H1 (cell line): ENCODE results near the gene EXOC1L. TPM values are rescaled to one million over a fixed set of nuclear protein-coding genes. Genes with fewer than 3 reads are reported as not detected.

Source experiments
- CTCF ChIA-PET: fragments of 300-600 bp; sonication (Branson Sonifier 250); formaldehyde crosslinking; loops from one replicate; lab custom pipeline; 2021; ENCODE audit not compliant: partially characterized antibody; lab: Charles Lee
- POLR2A ChIA-PET: fragments of 300-600 bp; sonication (Branson Sonifier 250); formaldehyde crosslinking; loops from one replicate; lab custom pipeline; 2021; ENCODE audit warnings: inconsistent platforms; ENCODE audit not compliant: partially characterized antibody; lab: Charles Lee
- DNase-seq, 2 experiments: peaks; one replicate each; pipeline versions ENCODE4 v3.0.0 to v3.0.0-alpha.2; 2010 to 2022; ENCODE audit warnings: low spot score in 2 of 2, low read depth in 1 of 2, mixed read lengths in 1 of 2
- FAIRE-seq: peaks from 2 replicates; lab custom pipeline; 2011; peaks lifted over from hg19 to GRCh38; lab: Jason Lieb, UNC
- H2AFZ ChIP-seq: 2 replicates; pipeline ENCODE4 v1.8.1; 2012; ENCODE audit warnings: low read length, inconsistent platforms
- H2AK5ac ChIP-seq: 2 replicates; pipeline ENCODE4 v1.6.1; 2013; ENCODE audit warnings: low read depth, low read length
- H2BK120ac ChIP-seq: replicated peaks from 2 replicates; pipeline ENCODE3; 2013; ENCODE audit warnings: low read depth, low read length, inconsistent platforms
- H2BK12ac ChIP-seq: 2 replicates; pipeline ENCODE4 v1.6.1; 2013; ENCODE audit warnings: low read depth, low read length
- H2BK15ac ChIP-seq: 2 replicates; pipeline ENCODE4 v1.6.1; 2013; ENCODE audit warnings: low read length
- H2BK20ac ChIP-seq: 2 replicates; pipeline ENCODE4 v1.6.1; 2013; ENCODE audit warnings: low read length
- H2BK5ac ChIP-seq: 2 replicates; pipeline ENCODE4 v1.6.1; 2013; ENCODE audit warnings: low read depth, low read length
- H3K14ac ChIP-seq: 2 replicates; pipeline ENCODE4 v1.6.1; 2013; ENCODE audit warnings: inconsistent platforms; ENCODE audit not compliant: insufficient read length
- H3K18ac ChIP-seq: 2 replicates; pipeline ENCODE4 v1.6.1; 2013; ENCODE audit warnings: low read length; ENCODE audit errors: extremely low read depth
- H3K23ac ChIP-seq: 2 replicates; pipeline ENCODE4 v1.6.1; 2013; ENCODE audit warnings: inconsistent platforms; ENCODE audit not compliant: insufficient read length
- H3K23me2 ChIP-seq: 2 replicates; pipeline ENCODE4 v1.6.1; 2013; ENCODE audit warnings: low read depth, low read length
- H3K27ac ChIP-seq: 2 replicates; pipeline ENCODE4 v1.6.1; 2011; ENCODE audit warnings: low read depth, low read length, inconsistent platforms
- H3K27me3 ChIP-seq, 4 experiments: replicated peaks in 1 of 4; 1 replicate in 1 of 4; 2 replicates in 3 of 4; pipeline versions ENCODE4 v1.6.1 to v1.8.1; 2011 to 2013; ENCODE audit warnings: low read length in 3 of 4, mild to moderate bottlenecking in 3 of 4, inconsistent platforms in 2 of 4, mixed read lengths in 2 of 4, moderate library complexity in 1 of 4; ENCODE audit not compliant: control insufficient read depth in 3 of 4, insufficient read depth in 3 of 4; ENCODE audit errors: extremely low read depth in 1 of 4
- H3K36me3 ChIP-seq, 4 experiments: 2 replicates each; pipeline versions ENCODE4 v1.6.1 to v1.8.1; 2011 to 2013; ENCODE audit warnings: mild to moderate bottlenecking in 4 of 4, low read length in 3 of 4, moderate library complexity in 2 of 4, control low read depth in 1 of 4, inconsistent platforms in 1 of 4; ENCODE audit not compliant: insufficient read depth in 4 of 4, control insufficient read depth in 2 of 4
- H3K4ac ChIP-seq: replicated peaks from 2 replicates; pipeline ENCODE3; 2013; ENCODE audit warnings: low read length, low read depth, mixed read lengths, inconsistent platforms; ENCODE audit not compliant: insufficient read length
- H3K4me1 ChIP-seq, 4 experiments: replicated peaks in 1 of 4; 1 replicate in 1 of 4; 2 replicates in 3 of 4; pipeline versions ENCODE4 v1.6.1 to v1.8.1; 2011 to 2013; ENCODE audit warnings: low read length in 3 of 4, inconsistent platforms in 2 of 4, mixed read lengths in 1 of 4; ENCODE audit not compliant: insufficient read depth in 4 of 4, control insufficient read depth in 3 of 4
- H3K4me2 ChIP-seq, 2 experiments: 2 replicates each; pipeline versions ENCODE4 v1.6.1 to v1.8.1; 2011 to 2013; ENCODE audit warnings: low read depth in 2 of 2, low read length in 2 of 2, control low read depth in 1 of 2, inconsistent platforms in 1 of 2, mild to moderate bottlenecking in 1 of 2; ENCODE audit not compliant: insufficient read depth in 1 of 2
- H3K4me3 ChIP-seq, 4 experiments: fragments of 200-600, 300-600 bp in 1 of 4; sonication (generic), shearing (Covaris generic), sonication (Bioruptor Twin) in 1 of 4; 2 replicates each; pipeline versions ENCODE4 v1.5.1 to v1.8.1; 2011 to 2016; ENCODE audit warnings: low read length in 4 of 4, low read depth in 3 of 4, control low read depth in 2 of 4, inconsistent platforms in 2 of 4, mild to moderate bottlenecking in 2 of 4, mixed read lengths in 1 of 4, moderate library complexity in 1 of 4; ENCODE audit not compliant: insufficient read depth in 2 of 4; ENCODE audit errors: extremely low read depth in 1 of 4
- H3K56ac ChIP-seq: replicated peaks from 2 replicates; pipeline ENCODE3; 2013; ENCODE audit warnings: low read depth, mild to moderate bottlenecking, mixed read lengths, low read length, inconsistent platforms; ENCODE audit not compliant: insufficient read length
- H3K79me1 ChIP-seq: 2 replicates; pipeline ENCODE4 v1.6.1; 2013; ENCODE audit warnings: low read depth, low read length, control low read depth
- H3K79me2 ChIP-seq, 2 experiments: 2 replicates each; pipeline versions ENCODE4 v1.6.1 to v1.8.1; 2012 to 2013; ENCODE audit warnings: low read length in 2 of 2, mild to moderate bottlenecking in 2 of 2, inconsistent platforms in 1 of 2; ENCODE audit not compliant: insufficient read depth in 2 of 2, control insufficient read depth in 1 of 2
- H3K9ac ChIP-seq, 4 experiments: replicated peaks in 1 of 4; 1 replicate in 1 of 4; 2 replicates in 3 of 4; pipeline versions ENCODE4 v1.6.1 to v1.8.1; 2011 to 2013; ENCODE audit warnings: low read depth in 3 of 4, low read length in 3 of 4, control low read depth in 2 of 4, mild to moderate bottlenecking in 2 of 4, moderate library complexity in 2 of 4, inconsistent platforms in 1 of 4; ENCODE audit errors: extremely low read depth in 1 of 4
- H3K9me3 ChIP-seq, 2 experiments: 2 replicates each; pipeline versions ENCODE4 v1.6.1 to v1.8.1; 2012 to 2013; ENCODE audit warnings: mild to moderate bottlenecking in 2 of 2, moderate library complexity in 2 of 2, control low read depth in 1 of 2, inconsistent platforms in 1 of 2, low read depth in 1 of 2, low read length in 1 of 2, mixed read lengths in 1 of 2; ENCODE audit not compliant: insufficient read depth in 2 of 2
- H4K20me1 ChIP-seq, 2 experiments: replicated peaks in 1 of 2; 2 replicates each; pipeline versions ENCODE3 to v1.8.1; 2011 to 2013; ENCODE audit warnings: inconsistent platforms in 2 of 2, low read length in 2 of 2, mild to moderate bottlenecking in 1 of 2; ENCODE audit not compliant: insufficient read depth in 2 of 2, control insufficient read depth in 1 of 2
- H4K5ac ChIP-seq: 2 replicates; pipeline ENCODE4 v1.6.1; 2013; ENCODE audit warnings: low read length, low read depth, mixed read lengths, inconsistent platforms; ENCODE audit not compliant: insufficient read length
- H4K8ac ChIP-seq: 2 replicates; pipeline ENCODE4 v1.8.0; 2013; ENCODE audit warnings: mild to moderate bottlenecking, moderate library complexity, low read length, inconsistent platforms; ENCODE audit not compliant: insufficient read depth; ENCODE audit errors: extremely low read depth
- H4K91ac ChIP-seq: replicated peaks from 2 replicates; pipeline ENCODE3; 2013; ENCODE audit warnings: low read length, mixed read lengths, inconsistent platforms; ENCODE audit not compliant: insufficient read length
- GABPA ChIP-seq: IDR thresholded peaks from 2 replicates; pipeline ENCODE4 v1.6.1; 2011; ENCODE audit warnings: mild to moderate bottlenecking, low read length, moderate library complexity, borderline replicate concordance; ENCODE audit not compliant: insufficient read depth
- KDM4A ChIP-seq: IDR thresholded peaks from one replicate; pipeline ENCODE4 v1.7.1; 2012; ENCODE audit warnings: low read depth, mild to moderate bottlenecking, moderate library complexity, low read length, inconsistent platforms; ENCODE audit not compliant: severe bottlenecking
- WGBS, 2 experiments: shearing (Covaris generic) in 1 of 2; methylation state at CpG; one replicate each; pipeline versions ENCODE4 v1.1.6 to v1.1.7; 2013 to 2015; ENCODE audit warnings: low lambda C conversion rate in 2 of 2, mixed read lengths in 2 of 2, inconsistent platforms in 1 of 2, low coverage in 1 of 2, missing lambda C conversion rate in 1 of 2; ENCODE audit not compliant: insufficient replicate concordance in 2 of 2, insufficient coverage in 1 of 2, insufficient read length in 1 of 2; ENCODE audit errors: extremely low coverage in 1 of 2, missing lambda C conversion rate in 1 of 2; 5-methylcytosine and 5-hydroxymethylcytosine counted together
- polyA plus RNA-seq, 7 experiments: library from polyadenylated mRNA; depleted of rRNA in 3 of 7; stranded (reverse) in 5 of 7; unstranded in 2 of 7; fragments of >200 nt in 5 of 7; fragments of 200-250 nt in 2 of 7; gene quantifications; 1 replicate in 5 of 7; 2 replicates in 1 of 7; 4 replicates in 1 of 7; pipeline versions ENCODE4 v1.2.1 to v1.2.3, GENCODE V29; 2011 to 2013; ENCODE audit warnings: missing spikeins in 2 of 7, mixed read lengths in 2 of 7
- total RNA-seq: library from RNA; stranded (reverse); fragmentation: NEBNext Ultra II Directional; extraction: Animal tissue kit (Norgen Biotek cat#: 25700); gene quantifications from 2 replicates; pipeline ENCODE4 v1.2.1, GENCODE V29; 2021

The EXOC1L gene
- total and polyA plus RNA-seq, 2 of the 8 experiments (the other 6 are each of a cell fraction or from before 2014, with no cell fraction given) = 0.08 TPM; not detected in 1

DNA sequence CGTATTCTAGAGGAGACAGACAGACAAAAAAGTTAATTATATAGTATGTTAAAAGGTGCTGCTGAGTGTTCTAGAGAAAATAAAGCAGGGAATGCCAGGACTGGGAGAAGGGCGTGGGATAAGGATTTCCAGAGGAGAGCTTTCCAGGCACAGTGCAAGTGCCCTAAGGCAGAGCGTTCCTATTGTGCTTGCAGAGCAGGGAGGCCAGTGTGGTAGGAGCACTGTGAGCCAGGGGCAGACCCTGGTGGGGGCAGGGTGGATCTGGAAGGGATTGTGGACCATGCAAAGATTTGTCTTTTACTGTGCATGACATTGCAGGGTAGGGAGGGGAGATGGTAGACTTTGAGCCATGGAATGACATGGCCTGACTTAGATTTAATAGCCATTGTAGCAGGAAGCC, 59.6 kb downstream of the EXOC1L start:
- H4K91ac ChIP-seq = no peak overlapping the region
- H3K4me1 ChIP-seq = no peaks in the 10 kb centered on the region
- H2BK20ac ChIP-seq = no peak overlapping the region
- no peak overlapping the region for H2BK5ac ChIP-seq
- no peak for DNase-seq
- no peaks in the 10 kb centered on the region for H3K79me1 ChIP-seq
- FAIRE-seq = no peak
- no peak overlapping the region for H4K5ac ChIP-seq
- WGBS, 2 experiments = 84% methylated on average over 3 of the region's 3 CpGs; no CpG with 5 or more reads in 1 of the 2 experiments
- no peak overlapping the region for H2AK5ac ChIP-seq
- H3K4me2 ChIP-seq = no peak overlapping the region
- no peaks in the 10 kb centered on the region for H3K23me2 ChIP-seq
- H3K4ac ChIP-seq = no peak overlapping the region
- no peak overlapping the region for H3K18ac ChIP-seq
- H3K23ac ChIP-seq = no peak overlapping the region
- H2BK120ac ChIP-seq = no peak overlapping the region
- CTCF ChIA-PET = interaction anchor here (1.1 kb wide), 1 partner anchor 11 kb away, joined by 4 read pairs; no protein-coding TSS in a partner anchor
- H2BK15ac ChIP-seq = no peak overlapping the region
- H3K9me3 ChIP-seq = no peaks in the 10 kb centered on the region
- no peaks in the 10 kb centered on the region for H4K20me1 ChIP-seq
- H2AFZ ChIP-seq = no peak overlapping the region
- H3K56ac ChIP-seq = no peak overlapping the region
- no peak overlapping the region for H3K27ac ChIP-seq
- no peak overlapping the region for H2BK12ac ChIP-seq
- no peaks in the 10 kb centered on the region for H3K79me2 ChIP-seq
- H3K9ac ChIP-seq = no peak overlapping the region
- POLR2A ChIA-PET = no interaction called here
- no peaks in the 10 kb centered on the region for H3K27me3 ChIP-seq
- no peak overlapping the region for H3K4me3 ChIP-seq
- H3K14ac ChIP-seq = no peak overlapping the region
- H3K36me3 ChIP-seq = peaks cover 0 to 17% (median 2%) of the 10 kb centered on the region in 4 experiments; a peak in 5 of 8 replicates
- H4K8ac ChIP-seq = no peak overlapping the region
- TF ChIP-seq GABPA (no peak), KDM4A (no peak)
